ENCODE measurements around the gene ENTR1. TPM values are rescaled to one million over a fixed set of nuclear protein-coding genes. Genes with fewer than 3 reads are reported as not detected.

The ENTR1 gene
- total RNA-seq, 2 donors from 2014 or later: 19.9 to 52.5 TPM

DNA sequence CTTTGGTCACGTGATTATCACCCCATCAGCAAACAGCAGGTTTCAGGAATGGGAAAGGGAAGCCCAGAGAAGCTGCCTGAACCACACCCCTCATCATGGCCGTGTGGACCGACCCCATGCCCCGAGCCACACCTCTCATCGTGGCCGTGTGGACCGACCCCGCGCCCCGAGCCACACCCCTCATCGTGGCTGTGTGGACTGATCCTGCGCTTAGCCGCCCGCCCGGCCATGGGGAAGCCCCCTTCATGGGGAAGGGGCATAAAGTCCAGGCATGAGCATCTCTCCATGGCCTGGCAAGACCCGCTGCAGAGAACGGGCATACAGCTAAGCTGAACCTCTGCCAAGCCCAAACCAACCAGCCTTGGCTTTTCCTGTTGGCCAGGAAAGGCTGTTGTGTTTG lies 16.9 kb downstream of the ENTR1 start:
- Histone ChIP-seq H3K36me3 (peaks cover 14 to 27% of the 10 kb centered on the region in 2 donors), H3K4me3 (no peak overlapping the region), H3K9me3 (no peaks in the 10 kb centered on the region), H3K27me3 (replicated peaks; ENCODE audit: insufficient read depth) (no peaks in the 10 kb centered on the region), H3K4me1 (replicated peaks) (peaks cover 9% of the 10 kb centered on the region), H3K27ac (no peak overlapping the region)
- TF ChIP-seq POLR2AphosphoS5 (IDR thresholded peaks at IDR 0.05): no peak
- no peak for TF ChIP-seq POLR2A (IDR thresholded peaks at IDR 0.05)
- TF ChIP-seq, protein P1, sequence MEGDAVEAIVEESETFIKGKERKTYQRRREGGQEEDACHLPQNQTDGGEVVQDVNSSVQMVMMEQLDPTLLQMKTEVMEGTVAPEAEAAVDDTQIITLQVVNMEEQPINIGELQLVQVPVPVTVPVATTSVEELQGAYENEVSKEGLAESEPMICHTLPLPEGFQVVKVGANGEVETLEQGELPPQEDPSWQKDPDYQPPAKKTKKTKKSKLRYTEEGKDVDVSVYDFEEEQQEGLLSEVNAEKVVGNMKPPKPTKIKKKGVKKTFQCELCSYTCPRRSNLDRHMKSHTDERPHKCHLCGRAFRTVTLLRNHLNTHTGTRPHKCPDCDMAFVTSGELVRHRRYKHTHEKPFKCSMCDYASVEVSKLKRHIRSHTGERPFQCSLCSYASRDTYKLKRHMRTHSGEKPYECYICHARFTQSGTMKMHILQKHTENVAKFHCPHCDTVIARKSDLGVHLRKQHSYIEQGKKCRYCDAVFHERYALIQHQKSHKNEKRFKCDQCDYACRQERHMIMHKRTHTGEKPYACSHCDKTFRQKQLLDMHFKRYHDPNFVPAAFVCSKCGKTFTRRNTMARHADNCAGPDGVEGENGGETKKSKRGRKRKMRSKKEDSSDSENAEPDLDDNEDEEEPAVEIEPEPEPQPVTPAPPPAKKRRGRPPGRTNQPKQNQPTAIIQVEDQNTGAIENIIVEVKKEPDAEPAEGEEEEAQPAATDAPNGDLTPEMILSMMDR (IDR thresholded peaks at IDR 0.05): no peak
- DNase-seq (ENCODE audit: low spot score): no peak
- intact Hi-C loops (cut with DNase I): no loop called here
- WGBS: 86% methylated on average over 17 of the region's 17 CpGs

DNA sequence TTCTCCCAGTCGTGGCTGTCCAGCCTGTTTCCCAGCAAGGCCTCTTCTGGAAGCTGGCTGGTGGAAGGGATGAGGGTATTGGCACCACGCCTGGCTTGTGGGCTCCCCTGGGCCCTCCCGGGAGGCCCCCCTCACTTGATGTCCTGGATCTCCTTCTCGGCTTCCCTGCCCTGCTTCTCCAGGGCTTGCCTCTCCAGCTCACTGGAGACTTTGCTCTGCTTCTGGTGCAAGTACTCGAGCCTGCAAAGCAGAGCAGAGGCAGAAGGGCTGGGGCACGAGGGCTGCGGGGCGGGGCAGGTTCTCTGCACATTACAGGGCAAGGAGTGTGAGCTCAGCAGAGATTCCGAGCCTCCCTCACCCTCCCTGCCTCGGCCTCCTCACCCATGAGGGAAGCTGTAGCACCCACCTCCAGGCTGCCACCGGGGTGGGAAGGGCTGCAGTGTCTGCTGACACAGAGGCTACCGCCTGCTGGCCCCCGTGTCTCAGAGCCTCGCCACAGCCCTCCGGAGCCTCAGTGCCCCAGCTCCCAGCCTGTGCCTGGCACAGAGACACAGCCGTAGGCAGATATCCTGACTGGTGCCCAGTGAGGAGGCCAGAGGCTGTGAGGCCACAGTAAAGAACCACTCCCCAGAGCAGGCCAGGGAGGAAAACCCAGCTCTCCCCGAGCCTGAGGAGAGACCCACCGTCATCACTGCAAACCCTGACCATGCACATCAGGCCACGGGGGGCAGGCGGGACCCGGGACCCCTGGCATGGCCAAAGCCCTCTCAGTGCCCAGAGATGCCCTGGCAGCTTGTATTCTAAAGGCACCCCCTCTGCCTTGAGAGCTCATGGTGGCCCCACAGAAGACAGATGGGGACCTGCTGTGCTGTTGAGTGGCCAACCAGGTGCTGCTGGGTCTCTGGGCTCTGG lies 17.6 kb downstream of the ENTR1 start:
- peaks cover 14 to 27% of the 10 kb centered on the region in 2 donors for H3K36me3 ChIP-seq
- no peaks in the 10 kb centered on the region for H3K27me3 ChIP-seq (replicated peaks; ENCODE audit: insufficient read depth)
- TF ChIP-seq, protein P1 (IDR thresholded peaks at IDR 0.05): no peak
- no peak for TF ChIP-seq POLR2A (IDR thresholded peaks at IDR 0.05)
- no peak for TF ChIP-seq POLR2AphosphoS5 (IDR thresholded peaks at IDR 0.05)
- 84% methylated on average over 17 of the region's 21 CpGs for WGBS
- no peak overlapping the region for H3K4me3 ChIP-seq
- no peak for DNase-seq (ENCODE audit: low spot score)
- intact Hi-C loops (cut with DNase I): no loop called here
- no peak overlapping the region for H3K27ac ChIP-seq
- peaks cover 9% of the 10 kb centered on the region for H3K4me1 ChIP-seq (replicated peaks)
- no peaks in the 10 kb centered on the region for H3K9me3 ChIP-seq

DNA sequence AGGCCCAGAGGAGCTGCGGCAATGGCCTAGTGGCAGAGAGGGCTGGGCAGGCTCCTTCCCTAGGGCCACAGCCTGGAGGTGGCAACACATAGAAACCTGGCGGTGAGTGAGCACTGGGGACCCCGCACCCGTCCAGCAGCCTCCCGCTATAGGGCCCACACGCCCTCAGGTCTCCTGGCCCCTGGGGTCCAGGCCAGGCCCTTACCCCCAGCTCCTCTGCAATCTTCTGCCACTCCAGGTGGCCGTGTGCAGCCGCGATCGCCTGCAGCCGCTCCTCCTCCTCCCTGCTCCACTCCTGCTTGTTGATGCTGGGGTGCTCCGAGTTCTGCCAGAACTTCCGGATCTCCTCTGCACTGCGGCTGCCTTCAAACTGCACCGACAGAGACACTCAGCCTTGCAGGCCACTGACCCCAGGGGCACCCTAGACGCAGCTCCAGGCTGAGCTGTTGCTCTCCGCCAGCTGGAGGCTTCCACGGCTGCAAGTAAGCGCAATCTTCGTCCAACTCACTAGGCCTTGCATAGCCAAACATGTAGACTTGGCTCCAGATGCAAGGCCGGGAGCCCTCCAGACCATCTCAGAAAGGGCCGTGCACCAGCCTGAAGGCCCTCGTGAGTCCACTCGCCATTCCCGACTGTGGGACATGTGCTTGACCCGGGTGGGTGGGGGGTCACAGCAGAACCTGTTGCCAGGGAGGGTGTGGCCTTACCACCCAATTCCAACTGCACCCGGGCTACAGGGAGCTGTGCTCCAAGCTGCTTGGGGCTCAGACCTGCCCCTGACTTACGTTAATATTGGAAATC lies 18.5 kb downstream of the ENTR1 start:
- H3K4me1 ChIP-seq (replicated peaks): peaks cover 9% of the 10 kb centered on the region
- no peaks in the 10 kb centered on the region for H3K27me3 ChIP-seq (replicated peaks; ENCODE audit: insufficient read depth)
- no peak overlapping the region for H3K4me3 ChIP-seq
- no peak for TF ChIP-seq POLR2A (IDR thresholded peaks at IDR 0.05)
- TF ChIP-seq POLR2AphosphoS5 (IDR thresholded peaks at IDR 0.05): no peak
- TF ChIP-seq, protein P1 (IDR thresholded peaks at IDR 0.05): no peak
- peaks cover 14 to 27% of the 10 kb centered on the region in 2 donors for H3K36me3 ChIP-seq
- intact Hi-C loops (cut with DNase I): no loop called here
- WGBS: 92% methylated on average over 24 of the region's 28 CpGs
- no peaks in the 10 kb centered on the region for H3K9me3 ChIP-seq
- no peak for DNase-seq (ENCODE audit: low spot score)
- H3K27ac ChIP-seq: no peak overlapping the region

DNA sequence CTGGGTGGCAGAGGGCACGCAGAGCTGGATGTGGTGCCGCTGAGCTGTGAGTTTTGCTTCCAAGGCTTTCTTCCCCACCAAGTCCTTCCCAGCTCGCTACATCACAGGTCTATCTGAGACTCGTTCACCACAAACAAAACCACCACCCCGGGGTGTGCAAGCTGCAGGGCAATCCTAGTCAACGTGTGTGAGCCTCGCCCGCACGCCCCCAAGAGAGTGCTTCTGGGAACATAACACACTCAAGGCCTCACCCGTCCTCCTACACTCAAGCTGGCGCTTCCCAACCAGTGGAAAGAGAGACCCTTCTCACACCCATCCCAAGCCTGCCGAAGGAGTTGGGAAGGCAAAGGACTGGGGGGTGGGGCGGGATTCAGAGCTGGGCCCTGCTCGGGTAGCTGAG lies 21.0 kb downstream of the ENTR1 start:
- WGBS: 88% methylated on average over 14 of the region's 14 CpGs
- Histone ChIP-seq H3K4me3 (no peak overlapping the region), H3K4me1 (replicated peaks) (no peaks in the 10 kb centered on the region), H3K36me3 (peaks cover 3 to 20% of the 10 kb centered on the region in 2 donors), H3K27ac (no peak overlapping the region), H3K27me3 (replicated peaks; ENCODE audit: insufficient read depth) (no peaks in the 10 kb centered on the region), H3K9me3 (no peaks in the 10 kb centered on the region)
- intact Hi-C loops (cut with DNase I): no loop called here
- TF ChIP-seq, protein P1 (IDR thresholded peaks at IDR 0.05): no peak
- TF ChIP-seq POLR2AphosphoS5 (IDR thresholded peaks at IDR 0.05) (no peak), POLR2A (IDR thresholded peaks at IDR 0.05) (no peak)
- no peak for DNase-seq (ENCODE audit: low spot score)
